ENCODE measurements around the gene ZDHHC17.
"Not testable (repeated sequence)": the region's sequence is repeated elsewhere in the genome, so short reads cannot be mapped to it uniquely, and the experiment has no call there.

The ZDHHC17 gene

GRCh38 chr12:76763746-76764675 lies at the start of gene ZDHHC17:
Gene ZDHHC17 (plus strand): TSS chr12:76764115. CDS start chr12:76764237, 122 bp downstream.
- H3K4me1 ChIP-seq (ENCODE audit: control insufficient read depth, insufficient read depth, low read length) = peaks cover 18% of the 10 kb centered on the region
- DNase-seq (ENCODE audit: low read depth) = peak; percentile 96
- H3K9me3 ChIP-seq (ENCODE audit: control insufficient read depth, low read length) = no peaks in the 10 kb centered on the region
- H3K9ac ChIP-seq (ENCODE audit: low read length) = peak within 1 kb of the TSS; percentile 94
- no peaks in the 10 kb centered on the region for H3K36me3 ChIP-seq (ENCODE audit: control insufficient read depth, insufficient read depth, low read length, severe bottlenecking)
- H3K27me3 ChIP-seq (replicated peaks; ENCODE audit: control insufficient read depth, insufficient read depth, low read length) = no peaks in the 10 kb centered on the region
- H3K4me3 ChIP-seq (ENCODE audit: low read length) = peak within 1 kb of the TSS; percentile 89

GRCh38 chr12:76714415-76714814 lies 49.5 kb upstream of the ZDHHC17 start:
- no peak for DNase-seq (ENCODE audit: low read depth)
- Histone ChIP-seq H3K27me3 (replicated peaks; ENCODE audit: control insufficient read depth, insufficient read depth, low read length) (no peaks in the 10 kb centered on the region), H3K9ac (ENCODE audit: low read length) (no peak overlapping the region), H3K4me3 (ENCODE audit: low read length) (no peak overlapping the region), H3K9me3 (ENCODE audit: control insufficient read depth, low read length) (no peaks in the 10 kb centered on the region), H3K4me1 (ENCODE audit: control insufficient read depth, insufficient read depth, low read length) (peaks cover 16% of the 10 kb centered on the region), H3K36me3 (ENCODE audit: control insufficient read depth, insufficient read depth, low read length, severe bottlenecking) (no peaks in the 10 kb centered on the region)

GRCh38 chr12:76714861-76715260 lies 49.1 kb upstream of the ZDHHC17 start:
- Histone ChIP-seq H3K27me3 (replicated peaks; ENCODE audit: control insufficient read depth, insufficient read depth, low read length) (no peaks in the 10 kb centered on the region), H3K9me3 (ENCODE audit: control insufficient read depth, low read length) (no peaks in the 10 kb centered on the region), H3K4me3 (ENCODE audit: low read length) (no peak overlapping the region), H3K36me3 (ENCODE audit: control insufficient read depth, insufficient read depth, low read length, severe bottlenecking) (no peaks in the 10 kb centered on the region), H3K9ac (ENCODE audit: low read length) (no peak overlapping the region), H3K4me1 (ENCODE audit: control insufficient read depth, insufficient read depth, low read length) (peaks cover 21% of the 10 kb centered on the region)
- DNase-seq (ENCODE audit: low read depth) = no peak

- Histone ChIP-seq H3K9ac (ENCODE audit: low read length) (no peak overlapping the region), H3K4me3 (ENCODE audit: low read length) (no peak overlapping the region), H3K27me3 (replicated peaks; ENCODE audit: control insufficient read depth, insufficient read depth, low read length) (no peaks in the 10 kb centered on the region), H3K9me3 (ENCODE audit: control insufficient read depth, low read length) (no peaks in the 10 kb centered on the region), H3K36me3 (ENCODE audit: control insufficient read depth, insufficient read depth, low read length, severe bottlenecking) (no peaks in the 10 kb centered on the region), H3K4me1 (ENCODE audit: control insufficient read depth, insufficient read depth, low read length) (peaks cover 21% of the 10 kb centered on the region)
- DNase-seq (ENCODE audit: low read depth) = no peak
Measured at GRCh38 chr12:76715332-76715731, 48.6 kb upstream of the ZDHHC17 start.

GRCh38 chr12:76717314-76717713 lies 46.6 kb upstream of the ZDHHC17 start:
- H3K9me3 ChIP-seq (ENCODE audit: control insufficient read depth, low read length) = no peaks in the 10 kb centered on the region
- H3K4me3 ChIP-seq (ENCODE audit: low read length) = no peak overlapping the region
- DNase-seq (ENCODE audit: low read depth) = peak; percentile 32
- no peaks in the 10 kb centered on the region for H3K36me3 ChIP-seq (ENCODE audit: control insufficient read depth, insufficient read depth, low read length, severe bottlenecking)
- H3K9ac ChIP-seq (ENCODE audit: low read length) = no peak overlapping the region
- no peaks in the 10 kb centered on the region for H3K27me3 ChIP-seq (replicated peaks; ENCODE audit: control insufficient read depth, insufficient read depth, low read length)
- H3K4me1 ChIP-seq (ENCODE audit: control insufficient read depth, insufficient read depth, low read length) = peaks cover 21% of the 10 kb centered on the region

- DNase-seq (ENCODE audit: low read depth) = peak; percentile 55
- Histone ChIP-seq H3K36me3 (ENCODE audit: control insufficient read depth, insufficient read depth, low read length, severe bottlenecking) (no peaks in the 10 kb centered on the region), H3K9me3 (ENCODE audit: control insufficient read depth, low read length) (no peaks in the 10 kb centered on the region), H3K4me1 (ENCODE audit: control insufficient read depth, insufficient read depth, low read length) (peaks cover 21% of the 10 kb centered on the region), H3K4me3 (ENCODE audit: low read length) (no peak overlapping the region), H3K9ac (ENCODE audit: low read length) (no peak overlapping the region), H3K27me3 (replicated peaks; ENCODE audit: control insufficient read depth, insufficient read depth, low read length) (no peaks in the 10 kb centered on the region)
Measured at GRCh38 chr12:76719171-76720041, 44.5 kb upstream of the ZDHHC17 start.

- peak; percentile 50 for DNase-seq (ENCODE audit: low read depth)
- Histone ChIP-seq H3K9me3 (ENCODE audit: control insufficient read depth, low read length) (no peaks in the 10 kb centered on the region), H3K27me3 (replicated peaks; ENCODE audit: control insufficient read depth, insufficient read depth, low read length) (no peaks in the 10 kb centered on the region), H3K4me3 (ENCODE audit: low read length) (no peak overlapping the region), H3K9ac (ENCODE audit: low read length) (no peak overlapping the region), H3K36me3 (ENCODE audit: control insufficient read depth, insufficient read depth, low read length, severe bottlenecking) (no peaks in the 10 kb centered on the region), H3K4me1 (ENCODE audit: control insufficient read depth, insufficient read depth, low read length) (peaks cover 21% of the 10 kb centered on the region)
Measured at GRCh38 chr12:76720068-76720467, 43.8 kb upstream of the ZDHHC17 start.

GRCh38 chr12:76726626-76727025 lies 37.3 kb upstream of the ZDHHC17 start:
- no peak overlapping the region for H3K9ac ChIP-seq (ENCODE audit: low read length)
- H3K36me3 ChIP-seq (ENCODE audit: control insufficient read depth, insufficient read depth, low read length, severe bottlenecking) = no peaks in the 10 kb centered on the region
- no peaks in the 10 kb centered on the region for H3K4me1 ChIP-seq (ENCODE audit: control insufficient read depth, insufficient read depth, low read length)
- no peak overlapping the region for H3K4me3 ChIP-seq (ENCODE audit: low read length)
- no peaks in the 10 kb centered on the region for H3K9me3 ChIP-seq (ENCODE audit: control insufficient read depth, low read length)
- DNase-seq (ENCODE audit: low read depth) = no peak
- no peaks in the 10 kb centered on the region for H3K27me3 ChIP-seq (replicated peaks; ENCODE audit: control insufficient read depth, insufficient read depth, low read length)

GRCh38 chr12:76732188-76732587 lies 31.7 kb upstream of the ZDHHC17 start:
- H3K36me3 ChIP-seq (ENCODE audit: control insufficient read depth, insufficient read depth, low read length, severe bottlenecking); H3K4me3 ChIP-seq (ENCODE audit: low read length); DNase-seq (ENCODE audit: low read depth); H3K9me3 ChIP-seq (ENCODE audit: control insufficient read depth, low read length); H3K4me1 ChIP-seq (ENCODE audit: control insufficient read depth, insufficient read depth, low read length); H3K9ac ChIP-seq (ENCODE audit: low read length); H3K27me3 ChIP-seq (replicated peaks; ENCODE audit: control insufficient read depth, insufficient read depth, low read length): not testable (repeated sequence)

- not testable (repeated sequence) for H3K9ac ChIP-seq (ENCODE audit: low read length); H3K27me3 ChIP-seq (replicated peaks; ENCODE audit: control insufficient read depth, insufficient read depth, low read length); H3K4me3 ChIP-seq (ENCODE audit: low read length); H3K4me1 ChIP-seq (ENCODE audit: control insufficient read depth, insufficient read depth, low read length); H3K36me3 ChIP-seq (ENCODE audit: control insufficient read depth, insufficient read depth, low read length, severe bottlenecking); DNase-seq (ENCODE audit: low read depth)
- peaks cover 15% of the 10 kb centered on the region for H3K9me3 ChIP-seq (ENCODE audit: control insufficient read depth, low read length)
Measured at GRCh38 chr12:76737689-76738088, 26.2 kb upstream of the ZDHHC17 start.

Measured in adipocyte (in vitro differentiated cells).